Stomach (tissue), 4 donors: Measurements from ENCODE around the gene GLUD1.
"Not testable (repeated sequence)": the region's sequence is repeated elsewhere in the genome, so short reads cannot be mapped to it uniquely, and the experiment has no call there.

Experiments used
- POLR2A ChIP-seq, 4 donors: fragments of 450-650 bp; IDR thresholded peaks; one replicate each; pipeline ENCODE4 v1.6.1; 2016; ENCODE audit warnings: antibody characterized with exemption in 4 of 4, control low read depth in 2 of 4, mild to moderate bottlenecking in 1 of 4, moderate library complexity in 1 of 4
- TF ChIP-seq, protein P1 (sequence below), 7 experiments: fragments of 450-650 bp in 4 of 7; fragments of 200-600 bp in 3 of 7; sonication (generic) in 3 of 7; IDR thresholded peaks; one replicate each; pipeline ENCODE4 v1.5.1; 2016 to 2019; ENCODE audit warnings: antibody characterized with exemption in 7 of 7, control low read depth in 2 of 7, mild to moderate bottlenecking in 1 of 7

DNA sequence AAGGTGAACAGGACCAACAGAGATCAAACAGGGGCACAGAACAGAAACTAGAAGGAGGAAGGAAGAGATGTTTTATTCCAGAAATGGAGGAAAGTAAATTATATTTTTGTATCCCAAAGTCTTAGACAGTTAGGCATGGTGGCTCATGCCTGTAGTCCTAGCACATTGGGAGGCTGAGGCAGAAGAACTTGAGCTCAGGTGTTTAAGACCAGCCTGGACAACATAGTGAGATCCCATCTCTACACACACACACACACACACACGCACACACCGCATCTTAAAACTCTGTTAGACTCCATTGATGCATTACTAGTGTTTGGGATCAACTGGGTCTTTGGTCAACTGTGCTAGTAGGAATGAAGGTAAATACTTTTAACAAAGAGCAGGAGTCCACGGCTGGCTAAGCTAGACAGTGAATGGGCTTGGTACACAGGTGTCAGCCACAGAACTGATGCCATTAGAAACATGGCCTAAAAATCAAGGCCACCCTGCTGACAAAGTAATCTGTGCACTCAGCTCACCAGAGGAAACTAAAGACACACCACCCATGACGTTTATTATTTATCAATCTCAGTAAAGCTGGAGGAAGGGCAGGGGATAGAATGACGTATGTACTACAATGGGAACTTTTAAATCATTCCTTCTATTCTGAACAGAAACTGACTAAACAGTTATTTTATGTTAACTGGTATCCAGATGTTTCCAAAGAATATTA lies 10.9 kb downstream of the GLUD1 start:
- TF ChIP-seq POLR2A (IDR thresholded peaks at IDR 0.05), result not testable (repeated sequence)
- TF ChIP-seq, protein P1, sequence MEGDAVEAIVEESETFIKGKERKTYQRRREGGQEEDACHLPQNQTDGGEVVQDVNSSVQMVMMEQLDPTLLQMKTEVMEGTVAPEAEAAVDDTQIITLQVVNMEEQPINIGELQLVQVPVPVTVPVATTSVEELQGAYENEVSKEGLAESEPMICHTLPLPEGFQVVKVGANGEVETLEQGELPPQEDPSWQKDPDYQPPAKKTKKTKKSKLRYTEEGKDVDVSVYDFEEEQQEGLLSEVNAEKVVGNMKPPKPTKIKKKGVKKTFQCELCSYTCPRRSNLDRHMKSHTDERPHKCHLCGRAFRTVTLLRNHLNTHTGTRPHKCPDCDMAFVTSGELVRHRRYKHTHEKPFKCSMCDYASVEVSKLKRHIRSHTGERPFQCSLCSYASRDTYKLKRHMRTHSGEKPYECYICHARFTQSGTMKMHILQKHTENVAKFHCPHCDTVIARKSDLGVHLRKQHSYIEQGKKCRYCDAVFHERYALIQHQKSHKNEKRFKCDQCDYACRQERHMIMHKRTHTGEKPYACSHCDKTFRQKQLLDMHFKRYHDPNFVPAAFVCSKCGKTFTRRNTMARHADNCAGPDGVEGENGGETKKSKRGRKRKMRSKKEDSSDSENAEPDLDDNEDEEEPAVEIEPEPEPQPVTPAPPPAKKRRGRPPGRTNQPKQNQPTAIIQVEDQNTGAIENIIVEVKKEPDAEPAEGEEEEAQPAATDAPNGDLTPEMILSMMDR (IDR thresholded peaks at IDR 0.05), result not testable (repeated sequence)
